ENCODE measurements around the gene PGM5.

- TF ChIP-seq POLR2AphosphoS5 (IDR thresholded peaks at IDR 0.05; ENCODE audit: low read depth, low read length) (no peak), SP1 (IDR thresholded peaks at IDR 0.05; ENCODE audit: low read depth, low read length) (no peak), CEBPB (IDR thresholded peaks at IDR 0.05; ENCODE audit: low read depth, low read length) (no peak), CTCF (IDR thresholded peaks at IDR 0.05; ENCODE audit: control extremely low read depth in 1 of 3, insufficient read depth in 1 of 3, low read depth in 1 of 3, low read length in 3 of 3) (no peak)
These were observed 81.4 kb downstream of the PGM5 start for GRCh38 chr9:68437785-68438184.
